WTC11 (cell line): ENCODE data around the gene TP63. TPM values are rescaled to one million over a fixed set of nuclear protein-coding genes. Genes with fewer than 3 reads are reported as not detected.

Experiments
- ATAC-seq: fragments of 200-7000 bp; cut with Tn5 transposase; 2 replicates; pipeline ENCODE4 v1.10.0; 2021; ENCODE audit warnings: mild to moderate bottlenecking, moderate library complexity
- CTCF ChIA-PET: fragments of 300-600 bp; sonication (Branson Sonifier 250); formaldehyde crosslinking; loops from one replicate; lab custom pipeline; 2021; ENCODE audit warnings: antibody characterized with exemption; lab: Charles Lee
- POLR2A ChIA-PET: fragments of 350-600 bp; sonication (Branson Sonifier 250); formaldehyde crosslinking; loops from one replicate; lab custom pipeline; 2021; ENCODE audit warnings: antibody characterized with exemption; lab: Charles Lee
- DNase-seq: peaks from one replicate; pipeline ENCODE4 v3.0.0; 2021; ENCODE audit warnings: low spot score
- H3K27ac Mint-ChIP-seq: 2 replicates; pipeline ENCODE4 v1.8.0; 2021; ENCODE audit warnings: mixed read lengths
- H3K27me3 Mint-ChIP-seq: 2 replicates; pipeline ENCODE4 v1.8.0; 2021; ENCODE audit warnings: low read depth, mild to moderate bottlenecking, moderate library complexity, mixed read lengths
- H3K36me3 Mint-ChIP-seq: 2 replicates; pipeline ENCODE4 v1.8.0; 2021; ENCODE audit warnings: mixed read lengths
- H3K4me1 Mint-ChIP-seq: 2 replicates; pipeline ENCODE4 v1.8.0; 2022; ENCODE audit warnings: mixed read lengths
- H3K4me3 Mint-ChIP-seq: 2 replicates; pipeline ENCODE4 v1.8.0; 2021; ENCODE audit warnings: mild to moderate bottlenecking, moderate library complexity, mixed read lengths
- H3K9me3 Mint-ChIP-seq: 2 replicates; pipeline ENCODE4 v1.8.0; 2021; ENCODE audit warnings: mixed read lengths
- AR ChIP-seq: fragments of 250-450 bp; sonication (Bioruptor Pico); IDR thresholded peaks from 2 replicates; pipeline ENCODE4 v1.9.0; 2021; ENCODE audit warnings: mild to moderate bottlenecking
- ATF3 ChIP-seq: sonication (generic); formaldehyde crosslinking; conservative IDR thresholded peaks from 2 replicates; pipeline ENCODE4 v1.8.1; 2022; ENCODE audit warnings: mild to moderate bottlenecking, missing genetic modification reagents
- CBFB ChIP-seq: sonication (generic); formaldehyde crosslinking; IDR thresholded peaks from 2 replicates; pipeline ENCODE4 v1.8.1; 2022; ENCODE audit warnings: mild to moderate bottlenecking, low read depth, missing genetic modification reagents
- CREB1 ChIP-seq: sonication (generic); formaldehyde crosslinking; IDR thresholded peaks from 2 replicates; pipeline ENCODE4 v1.8.0; 2023; ENCODE audit warnings: mild to moderate bottlenecking, missing genetic modification reagents
- CREM ChIP-seq: sonication (generic); formaldehyde crosslinking; IDR thresholded peaks from 2 replicates; pipeline ENCODE4 v1.8.1; 2022; ENCODE audit warnings: mild to moderate bottlenecking, missing genetic modification reagents, moderate library complexity
- E2F4 ChIP-seq: sonication (generic); formaldehyde crosslinking; IDR thresholded peaks from 2 replicates; pipeline ENCODE4 v1.8.1; 2022; ENCODE audit warnings: low read depth, mild to moderate bottlenecking, moderate library complexity, missing genetic modification reagents, borderline replicate concordance
- E2F5 ChIP-seq: sonication (generic); formaldehyde crosslinking; IDR thresholded peaks from 2 replicates; pipeline ENCODE4 v1.8.1; 2022; ENCODE audit warnings: mild to moderate bottlenecking, moderate library complexity, missing genetic modification reagents
- EMX1 ChIP-seq: fragments of 250-450 bp; sonication (Bioruptor Pico); IDR thresholded peaks from 2 replicates; pipeline ENCODE4 v1.8.0; 2021; ENCODE audit warnings: mild to moderate bottlenecking
- ERG ChIP-seq: fragments of 250-450 bp; sonication (Bioruptor Pico); IDR thresholded peaks from 2 replicates; pipeline ENCODE4 v1.8.0; 2021; ENCODE audit warnings: mild to moderate bottlenecking
- FOXJ3 ChIP-seq: sonication (generic); formaldehyde crosslinking; IDR thresholded peaks from 2 replicates; pipeline ENCODE4 v1.9.0; 2021; ENCODE audit warnings: missing genetic modification reagents, mild to moderate bottlenecking, borderline replicate concordance
- FOXK1 ChIP-seq: sonication (generic); formaldehyde crosslinking; IDR thresholded peaks from 2 replicates; pipeline ENCODE4 v1.8.0; 2022; ENCODE audit warnings: mild to moderate bottlenecking, moderate library complexity, missing genetic modification reagents
- HMGA2 ChIP-seq: fragments of 250-450 bp; sonication (Bioruptor Pico); IDR thresholded peaks from 2 replicates; pipeline ENCODE4 v1.4.0; 2021; ENCODE audit warnings: mild to moderate bottlenecking, moderate library complexity
- JUN ChIP-seq: sonication (generic); formaldehyde crosslinking; IDR thresholded peaks from 2 replicates; pipeline ENCODE4 v1.8.0; 2023; ENCODE audit warnings: mild to moderate bottlenecking, missing genetic modification reagents
- KAT7 ChIP-seq: sonication (generic); formaldehyde crosslinking; IDR thresholded peaks from 2 replicates; pipeline ENCODE4 v1.8.1; 2023; ENCODE audit warnings: missing genetic modification reagents, mild to moderate bottlenecking, borderline replicate concordance
- NFE2L1 ChIP-seq: sonication (generic); formaldehyde crosslinking; IDR thresholded peaks from 2 replicates; pipeline ENCODE4 v1.8.1; 2023; ENCODE audit warnings: missing genetic modification reagents
- NR3C1 ChIP-seq: sonication (generic); formaldehyde crosslinking; conservative IDR thresholded peaks from 2 replicates; pipeline ENCODE4 v1.8.1; 2023; ENCODE audit warnings: low read depth, mild to moderate bottlenecking, missing genetic modification reagents
- PRDM15 ChIP-seq: sonication (generic); formaldehyde crosslinking; IDR thresholded peaks from 2 replicates; pipeline ENCODE4 v1.8.0; 2022; ENCODE audit warnings: missing genetic modification reagents
- USF1 ChIP-seq: sonication (generic); formaldehyde crosslinking; IDR thresholded peaks from 2 replicates; pipeline ENCODE4 v1.8.0; 2022; ENCODE audit warnings: mild to moderate bottlenecking, missing genetic modification reagents
- ZBTB43 ChIP-seq: sonication (generic); formaldehyde crosslinking; IDR thresholded peaks from 2 replicates; pipeline ENCODE4 v1.8.1; 2023; ENCODE audit warnings: mild to moderate bottlenecking, missing genetic modification reagents
- ZNF138 ChIP-seq: sonication (generic); formaldehyde crosslinking; conservative IDR thresholded peaks from 2 replicates; pipeline ENCODE4 v1.8.1; 2022; ENCODE audit warnings: mild to moderate bottlenecking, moderate library complexity, missing genetic modification reagents
- ZNF396 ChIP-seq: fragments of 250-450 bp; sonication (Bioruptor Pico); IDR thresholded peaks from 2 replicates; pipeline ENCODE4 v1.8.0; 2021; ENCODE audit warnings: mild to moderate bottlenecking, moderate library complexity, borderline replicate concordance
- total RNA-seq: library from RNA; stranded (reverse); gene quantifications from 3 replicates; pipeline ENCODE4 v1.2.3, GENCODE V29; 2021

The TP63 gene
- total RNA-seq, 1 experiment from 2014 or later = 0.09 TPM

GRCh38 chr3:189941125-189941524 is 309.9 kb downstream of the TP63 start:
- DNase-seq = no peak
- H3K4me3 Mint-ChIP-seq = no peak overlapping the region
- H3K27me3 Mint-ChIP-seq = no peaks in the 10 kb centered on the region
- CTCF ChIA-PET = interaction anchor here (1.8 to 2.1 kb wide), 2 partner anchors 9 to 154 kb away, joined by 5 to 8 read pairs; no protein-coding TSS in a partner anchor
- POLR2A ChIA-PET = interaction anchor here (0.6 kb wide), 1 partner anchor 115 kb away, joined by 3 read pairs; no protein-coding TSS in a partner anchor
- no peak for TF ChIP-seq EMX1 (CRISPR knock-in tag)
- no peak for TF ChIP-seq FOXJ3 (CRISPR knock-in tag)
- TF ChIP-seq PRDM15 (CRISPR knock-in tag) = no peak
- TF ChIP-seq CBFB (CRISPR knock-in tag) = no peak
- TF ChIP-seq KAT7 (CRISPR knock-in tag) = no peak
- no peak for TF ChIP-seq AR (CRISPR knock-in tag)
- TF ChIP-seq ERG (CRISPR knock-in tag) = no peak
- no peak for TF ChIP-seq E2F5 (CRISPR knock-in tag)
- TF ChIP-seq JUN (CRISPR knock-in tag) = no peak
- no peak for TF ChIP-seq NR3C1 (CRISPR knock-in tag)
- no peak for TF ChIP-seq NFE2L1 (CRISPR knock-in tag)
- no peak for TF ChIP-seq CREB1
- no peak for TF ChIP-seq CREM (CRISPR knock-in tag)
- no peak for TF ChIP-seq ATF3
- no peak for TF ChIP-seq HMGA2 (CRISPR knock-in tag)
- TF ChIP-seq USF1 (CRISPR knock-in tag) = no peak
- TF ChIP-seq, all 79 proteins: peak for 0
- Mint-ChIP-seq H3K9me3 (0 out of 2 replicates have a peak, but pooled peaks cover 3% of the 10 kb centered on the region), H3K4me1 (no peaks in the 10 kb centered on the region), H3K27ac (no peak overlapping the region), H3K36me3 (no peaks in the 10 kb centered on the region)
- ATAC-seq = peak; percentile 31

- ATAC-seq = no peak
These were observed 310.5 kb downstream of the TP63 start for GRCh38 chr3:189941679-189942078.

More at GRCh38 chr3:189941679-189942078, 310.5 kb downstream of the TP63 start:
- H3K9me3 Mint-ChIP-seq = no peaks in the 10 kb centered on the region
- TF ChIP-seq ZNF138 (CRISPR knock-in tag) = no peak
- TF ChIP-seq E2F4 = no peak
- no peak for TF ChIP-seq ZNF396
- TF ChIP-seq JUN (CRISPR knock-in tag) = no peak
- no peak for TF ChIP-seq ZBTB43
- TF ChIP-seq FOXK1 (CRISPR knock-in tag) = no peak
- ChIA-PET CTCF (interaction anchor here (1.8 to 2.1 kb wide), 2 partner anchors 9 to 155 kb away, joined by 5 to 8 read pairs; no protein-coding TSS in a partner anchor), POLR2A (no interaction called here)
- H3K4me1 Mint-ChIP-seq = no peaks in the 10 kb centered on the region
- no peak overlapping the region for H3K27ac Mint-ChIP-seq
- H3K4me3 Mint-ChIP-seq = no peak overlapping the region
- DNase-seq = no peak
- H3K36me3 Mint-ChIP-seq = no peaks in the 10 kb centered on the region
- no peaks in the 10 kb centered on the region for H3K27me3 Mint-ChIP-seq
